ENCODE results near the gene MORN4. TPM values are rescaled to one million over a fixed set of nuclear protein-coding genes. Genes with fewer than 3 reads are reported as not detected.

The MORN4 gene
- total RNA-seq, 1 experiment from 2014 or later, result 11.9 TPM

- Histone ChIP-seq H4K20me1 (ENCODE audit: control insufficient read depth, insufficient read depth, insufficient read length) (no peaks in the 10 kb centered on the region), H4K8ac (replicated peaks; ENCODE audit: insufficient read length, low read depth, low read length) (no peak overlapping the region), H2AK5ac (ENCODE audit: insufficient read length, low read length) (no peak overlapping the region), H3K9me3 (ENCODE audit: control insufficient read depth, low read depth, low read length) (no peaks in the 10 kb centered on the region), H3K4me2 (ENCODE audit: insufficient read depth, insufficient read length, low read length) (no peak overlapping the region), H3K56ac (ENCODE audit: insufficient read length, low read depth, low read length) (no peak overlapping the region), H2AFZ (ENCODE audit: low read length) (no peak overlapping the region), H3K79me2 (ENCODE audit: insufficient read depth, low read length) (no peaks in the 10 kb centered on the region), H3K27me3 (ENCODE audit: insufficient read depth, low read length) (no peaks in the 10 kb centered on the region), H2BK15ac (ENCODE audit: low read depth, low read length) (no peak overlapping the region), H3K27ac (ENCODE audit: insufficient read length, low read depth, low read length) (no peak overlapping the region), H4K91ac (ENCODE audit: insufficient read length, low read depth, low read length) (no peak overlapping the region), H2BK5ac (ENCODE audit: insufficient read length, low read length) (no peak overlapping the region), H3K9ac (ENCODE audit: extremely low read depth, insufficient read length, low read length) (no peak overlapping the region), H3K4me1 (ENCODE audit: insufficient read depth, low read length) (no peaks in the 10 kb centered on the region), H3K79me1 (ENCODE audit: insufficient read depth, low read depth, low read length, poor library complexity, severe bottlenecking) (no peaks in the 10 kb centered on the region), H3K23ac (ENCODE audit: insufficient read length, low read depth, low read length) (no peak overlapping the region), H2BK12ac (ENCODE audit: insufficient read length, low read depth, low read length) (no peak overlapping the region), H3K4ac (ENCODE audit: low read depth, low read length) (no peak overlapping the region), H3K14ac (ENCODE audit: insufficient read depth, low read length) (no peak overlapping the region), H2BK120ac (ENCODE audit: low read depth, low read length, poor library complexity, severe bottlenecking) (no peak overlapping the region), H4K5ac (ENCODE audit: insufficient read length, low read depth, low read length) (no peak overlapping the region), H2BK20ac (ENCODE audit: low read depth, low read length, poor library complexity, severe bottlenecking) (no peak overlapping the region), H3T11ph (ENCODE audit: low read length) (no peak overlapping the region), H3K23me2 (ENCODE audit: insufficient read length, low read depth, low read length, poor library complexity, severe bottlenecking) (no peaks in the 10 kb centered on the region), H3K18ac (ENCODE audit: insufficient read length, low read depth, low read length) (no peak overlapping the region)
- no peak overlapping the region for H3K4me3 Mint-ChIP-seq
- no peak overlapping the region; a peak in 1 of 7 replicates for H3K27ac Mint-ChIP-seq
- no CpG with 5 or more reads among the region's 2 CpGs for WGBS (ENCODE audit: extremely low coverage, insufficient read length, low lambda C conversion rate)
- H3K36me3 Mint-ChIP-seq (ENCODE audit: insufficient read depth in 1 of 3, low read depth in 3 of 3), result peaks cover 0 to 10% (median 0%) of the 10 kb centered on the region in 3 experiments; a peak in 3 of 7 replicates
- H3K27me3 Mint-ChIP-seq (ENCODE audit: low read depth), result no peaks in the 10 kb centered on the region
- no peak for DNase-seq
- H3K4me1 Mint-ChIP-seq, result peaks cover 11 to 13% of the 10 kb centered on the region in 2 experiments
- TF ChIP-seq CTCF (conservative IDR thresholded peaks at IDR 0.05), result no peak
- H3K9me3 Mint-ChIP-seq, result no peaks in the 10 kb centered on the region
Observed at GRCh38 chr10:97573672-97574071, 59.6 kb downstream of the MORN4 start.

Measured in H9 (cell line).